ENCODE results near the gene COL4A4.

DNA sequence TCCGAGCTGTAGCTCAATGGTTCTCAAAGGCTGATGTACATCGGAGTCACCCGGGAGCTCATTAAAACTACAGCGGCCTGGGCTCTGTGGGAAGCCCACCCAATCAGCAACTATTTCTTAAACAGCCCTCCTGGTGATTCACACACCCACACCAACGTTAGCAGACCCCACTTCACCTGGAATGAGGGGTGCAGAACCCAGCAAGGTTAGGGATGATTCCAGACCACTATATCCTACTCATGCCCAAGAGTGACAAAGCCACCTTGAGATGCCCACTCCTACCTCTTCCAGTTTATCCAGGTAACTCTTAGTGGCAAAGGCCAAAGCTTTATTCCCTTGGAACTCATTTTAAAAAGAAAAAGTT lies 178.4 kb downstream of the COL4A4 start:
- TF ChIP-seq YY1 (IDR thresholded peaks at IDR 0.05; ENCODE audit: insufficient read depth, insufficient read length): no peak
- no peak for TF ChIP-seq ZNF274 (IDR thresholded peaks at IDR 0.05; ENCODE audit: low read depth, low read length)

Measured in NT2/D1 (cell line).